GM18526 (cell line): ENCODE measurements around the gene ASB18.

Experiments used
- POLR2A ChIP-seq: IDR thresholded peaks from 3 replicates; pipeline ENCODE4 v1.6.1; 2011; ENCODE audit not compliant: insufficient read length; ENCODE audit errors: extremely low read depth

Gene ASB18

DNA sequence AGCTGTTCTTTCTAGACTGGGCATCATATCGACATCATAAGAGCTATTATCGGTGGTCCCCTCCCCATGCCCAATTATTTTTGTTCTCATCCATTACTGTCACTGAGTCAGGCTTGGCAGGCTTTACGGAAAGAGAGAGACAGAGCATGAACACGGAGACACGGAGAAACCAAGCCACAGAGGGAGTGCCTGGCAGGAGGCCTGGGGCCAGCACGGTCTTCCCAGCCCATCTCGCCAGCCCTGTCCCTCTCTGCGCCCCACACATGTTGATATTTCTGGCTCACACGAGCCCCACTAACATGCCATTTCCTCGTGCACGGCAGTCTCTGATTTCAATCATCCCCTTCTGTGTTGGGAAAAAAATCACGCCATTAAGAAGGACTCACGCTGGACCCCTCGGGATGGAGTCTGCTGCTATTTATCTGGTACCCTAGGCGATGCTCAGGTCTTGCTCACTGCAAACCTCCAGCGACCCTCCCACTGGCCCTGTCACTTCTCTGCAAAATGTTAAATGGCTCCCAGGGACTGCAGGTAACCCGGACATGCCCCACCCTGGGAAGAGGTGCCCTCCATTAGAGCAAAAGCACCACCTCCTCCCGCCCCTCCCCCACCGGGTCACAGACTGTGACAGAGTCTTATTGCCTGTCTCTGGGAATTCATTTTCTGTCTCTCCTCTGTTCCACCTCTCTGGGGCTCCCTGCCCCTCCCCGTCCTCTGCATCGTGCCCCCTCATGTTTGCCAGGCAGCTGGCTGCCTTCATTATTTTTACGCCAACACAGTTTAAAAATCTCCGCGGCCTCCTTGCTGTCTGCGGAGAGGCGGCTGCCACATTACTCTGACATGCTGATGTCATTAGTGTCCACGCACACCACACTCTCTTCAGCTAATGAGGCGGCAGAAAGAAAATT, 55.9 kb downstream of the ASB18 start:
- no peak for TF ChIP-seq POLR2A

DNA sequence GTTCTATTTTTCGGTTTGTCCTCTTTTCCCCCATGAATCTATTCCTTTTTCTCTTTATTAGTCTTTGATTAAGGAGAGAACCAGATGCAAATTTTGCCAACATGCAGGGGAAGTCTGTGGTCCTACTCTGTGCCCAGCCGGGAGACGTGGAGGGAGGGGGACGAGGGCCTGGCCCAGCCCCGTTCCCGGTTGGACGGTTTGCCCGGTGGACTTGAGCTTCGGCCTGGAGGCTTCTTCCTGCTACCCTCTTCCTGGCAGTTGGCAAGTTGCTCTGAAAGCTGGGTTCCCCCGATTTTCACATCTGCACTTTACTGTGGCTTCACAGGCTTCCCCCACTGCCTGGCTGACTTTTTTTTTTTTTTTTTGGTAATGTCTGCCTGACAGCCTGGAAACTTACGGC, 56.7 kb downstream of the ASB18 start:
- no peak for TF ChIP-seq POLR2A

- TF ChIP-seq POLR2A: no peak
Observed at GRCh38 chr2:236205867-236206645, 58.1 kb downstream of the ASB18 start.

- no peak for TF ChIP-seq POLR2A
Observed at GRCh38 chr2:236204953-236205352, 59.3 kb downstream of the ASB18 start.

DNA sequence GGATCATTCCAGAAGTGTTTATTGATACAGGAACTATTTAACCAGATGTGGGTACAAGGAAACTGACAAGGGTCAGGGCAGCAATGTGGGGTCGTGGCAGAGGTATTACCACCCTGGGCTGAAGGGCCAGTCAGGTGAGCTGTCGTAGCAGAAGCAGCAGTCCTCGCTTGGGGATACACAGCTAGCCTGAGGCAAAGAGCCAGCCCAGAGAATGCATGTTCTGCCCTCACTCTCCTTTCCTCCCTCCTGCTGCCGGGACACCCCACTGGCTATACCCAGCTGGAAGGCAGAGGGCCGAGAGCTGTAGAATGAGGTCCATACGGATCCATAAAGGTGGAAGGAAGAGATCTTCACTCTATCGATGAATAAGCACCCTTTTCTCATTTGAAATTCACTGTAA, 63.8 kb downstream of the ASB18 start:
- TF ChIP-seq POLR2A: no peak

- no peak for TF ChIP-seq POLR2A
Observed at GRCh38 chr2:236196366-236196765, 67.8 kb downstream of the ASB18 start.

DNA sequence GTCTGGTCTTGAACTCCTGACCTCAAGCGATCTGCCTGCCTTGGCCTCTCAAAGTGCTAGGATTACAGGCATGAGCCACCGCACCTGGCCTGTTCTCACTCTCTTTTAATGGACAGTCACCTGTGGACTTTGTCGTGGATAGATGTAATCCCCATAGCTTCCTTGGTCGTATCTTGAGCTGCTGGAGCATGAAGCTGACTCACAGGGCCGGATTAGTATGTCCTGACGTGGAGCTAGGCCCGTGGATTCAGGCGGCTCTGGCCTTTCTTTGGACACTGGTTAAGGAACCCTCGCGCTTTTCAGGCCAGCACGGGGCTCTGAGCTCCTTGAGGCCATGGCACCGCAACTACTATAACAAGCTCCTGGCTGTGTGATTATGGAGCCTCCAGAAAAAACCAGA, 68.5 kb downstream of the ASB18 start:
- TF ChIP-seq POLR2A: no peak

- no peak for TF ChIP-seq POLR2A
Observed at GRCh38 chr2:236194786-236195185, 69.4 kb downstream of the ASB18 start.

- TF ChIP-seq POLR2A: no peak
Observed at GRCh38 chr2:236193026-236193425, 71.2 kb downstream of the ASB18 start.

- TF ChIP-seq POLR2A: no peak
Observed at GRCh38 chr2:236190674-236191073, 73.5 kb downstream of the ASB18 start.

- no peak for TF ChIP-seq POLR2A
Observed at GRCh38 chr2:236184701-236185100, 79.5 kb downstream of the ASB18 start.

DNA sequence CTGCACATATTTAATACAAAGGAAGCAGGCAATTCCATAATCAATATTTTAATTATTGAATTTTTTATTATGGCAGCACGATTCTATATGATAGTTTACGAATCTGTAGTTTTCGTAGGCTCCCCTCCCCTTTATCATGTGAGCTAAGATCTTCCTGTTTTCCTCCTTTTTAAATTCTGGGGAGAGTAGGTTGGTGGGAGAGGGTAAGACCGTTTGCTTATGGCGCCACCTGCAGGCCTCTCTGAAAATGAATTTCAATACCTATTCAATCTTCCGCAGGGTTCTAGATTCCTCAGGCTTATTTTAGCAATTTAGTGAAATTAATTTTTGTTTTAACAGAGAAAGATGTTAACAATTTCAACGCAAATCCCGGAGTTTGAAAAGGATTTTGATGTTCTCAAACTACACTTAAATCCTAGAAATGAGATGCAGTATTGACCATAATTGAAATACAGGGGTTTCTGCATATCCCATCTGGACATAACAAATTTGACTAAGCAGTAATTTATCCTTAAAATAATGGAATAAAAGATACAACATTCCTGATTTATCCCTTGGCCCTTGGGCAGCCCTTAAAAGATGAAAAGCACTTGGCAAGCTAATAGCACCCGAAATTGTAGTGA, 83.3 kb downstream of the ASB18 start:
- no peak for TF ChIP-seq POLR2A

DNA sequence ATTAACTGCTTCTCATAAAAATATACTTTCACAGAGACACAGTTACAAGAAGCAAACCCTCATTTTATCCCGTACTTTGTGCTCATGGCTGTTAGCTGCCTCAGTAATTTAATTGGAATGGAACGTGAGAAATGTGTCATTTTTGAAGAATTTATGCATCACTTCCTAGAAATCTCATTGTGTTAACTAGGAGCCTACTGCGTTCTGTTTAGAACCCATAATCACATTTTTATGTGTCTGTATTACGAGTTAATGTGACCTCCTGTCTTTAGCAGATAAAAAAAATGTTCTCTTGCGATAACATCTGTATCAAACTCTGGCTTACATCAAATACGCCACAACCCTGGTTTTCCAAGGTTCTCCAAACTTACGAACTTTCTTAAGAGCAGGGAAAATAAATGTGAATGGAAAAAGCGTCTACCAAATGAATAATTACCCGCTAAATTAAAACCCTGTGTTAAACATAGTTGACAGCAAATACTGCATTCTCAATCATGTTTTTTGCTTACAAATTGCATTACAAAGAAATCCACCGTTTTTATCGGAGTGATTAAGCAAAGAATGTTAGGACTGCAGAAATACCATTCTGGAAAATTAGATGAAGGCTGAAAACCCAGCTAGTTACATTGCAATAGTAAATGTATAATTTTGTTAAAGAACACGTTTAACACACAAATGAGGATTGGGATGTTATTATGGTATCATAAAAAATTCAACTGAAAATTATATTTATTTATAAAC, 84.0 kb downstream of the ASB18 start:
- TF ChIP-seq POLR2A: no peak

GRCh38 chr2:236179236-236180075, 84.8 kb downstream of the ASB18 start:
- TF ChIP-seq POLR2A: no peak
